H1 (cell line): Measurements from ENCODE around the gene LDLRAP1. TPM values are rescaled to one million over a fixed set of nuclear protein-coding genes. Genes with fewer than 3 reads are reported as not detected.

Source experiments
- CTCF ChIA-PET: fragments of 300-600 bp; sonication (Branson Sonifier 250); formaldehyde crosslinking; loops from one replicate; lab custom pipeline; 2021; ENCODE audit not compliant: partially characterized antibody; lab: Charles Lee
- POLR2A ChIA-PET: fragments of 300-600 bp; sonication (Branson Sonifier 250); formaldehyde crosslinking; loops from one replicate; lab custom pipeline; 2021; ENCODE audit warnings: inconsistent platforms; ENCODE audit not compliant: partially characterized antibody; lab: Charles Lee
- DNase-seq, 2 experiments: peaks; one replicate each; pipeline versions ENCODE4 v3.0.0 to v3.0.0-alpha.2; 2010 to 2022; ENCODE audit warnings: low spot score in 2 of 2, low read depth in 1 of 2, mixed read lengths in 1 of 2
- FAIRE-seq: peaks from 2 replicates; lab custom pipeline; 2011; peaks lifted over from hg19 to GRCh38; lab: Jason Lieb, UNC
- H2AFZ ChIP-seq: 2 replicates; pipeline ENCODE4 v1.8.1; 2012; ENCODE audit warnings: low read length, inconsistent platforms
- H2AK5ac ChIP-seq: 2 replicates; pipeline ENCODE4 v1.6.1; 2013; ENCODE audit warnings: low read depth, low read length
- H2BK120ac ChIP-seq: replicated peaks from 2 replicates; pipeline ENCODE3; 2013; ENCODE audit warnings: low read depth, low read length, inconsistent platforms
- H2BK12ac ChIP-seq: 2 replicates; pipeline ENCODE4 v1.6.1; 2013; ENCODE audit warnings: low read depth, low read length
- H2BK15ac ChIP-seq: 2 replicates; pipeline ENCODE4 v1.6.1; 2013; ENCODE audit warnings: low read length
- H2BK20ac ChIP-seq: 2 replicates; pipeline ENCODE4 v1.6.1; 2013; ENCODE audit warnings: low read length
- H2BK5ac ChIP-seq: 2 replicates; pipeline ENCODE4 v1.6.1; 2013; ENCODE audit warnings: low read depth, low read length
- H3K14ac ChIP-seq: 2 replicates; pipeline ENCODE4 v1.6.1; 2013; ENCODE audit warnings: inconsistent platforms; ENCODE audit not compliant: insufficient read length
- H3K18ac ChIP-seq: 2 replicates; pipeline ENCODE4 v1.6.1; 2013; ENCODE audit warnings: low read length; ENCODE audit errors: extremely low read depth
- H3K23ac ChIP-seq: 2 replicates; pipeline ENCODE4 v1.6.1; 2013; ENCODE audit warnings: inconsistent platforms; ENCODE audit not compliant: insufficient read length
- H3K23me2 ChIP-seq: 2 replicates; pipeline ENCODE4 v1.6.1; 2013; ENCODE audit warnings: low read depth, low read length
- H3K27ac ChIP-seq: 2 replicates; pipeline ENCODE4 v1.6.1; 2011; ENCODE audit warnings: low read depth, low read length, inconsistent platforms
- H3K27me3 ChIP-seq, 4 experiments: replicated peaks in 1 of 4; 1 replicate in 1 of 4; 2 replicates in 3 of 4; pipeline versions ENCODE4 v1.6.1 to v1.8.1; 2011 to 2013; ENCODE audit warnings: low read length in 3 of 4, mild to moderate bottlenecking in 3 of 4, inconsistent platforms in 2 of 4, mixed read lengths in 2 of 4, moderate library complexity in 1 of 4; ENCODE audit not compliant: control insufficient read depth in 3 of 4, insufficient read depth in 3 of 4; ENCODE audit errors: extremely low read depth in 1 of 4
- H3K36me3 ChIP-seq, 4 experiments: 2 replicates each; pipeline versions ENCODE4 v1.6.1 to v1.8.1; 2011 to 2013; ENCODE audit warnings: mild to moderate bottlenecking in 4 of 4, low read length in 3 of 4, moderate library complexity in 2 of 4, control low read depth in 1 of 4, inconsistent platforms in 1 of 4; ENCODE audit not compliant: insufficient read depth in 4 of 4, control insufficient read depth in 2 of 4
- H3K4ac ChIP-seq: replicated peaks from 2 replicates; pipeline ENCODE3; 2013; ENCODE audit warnings: low read length, low read depth, mixed read lengths, inconsistent platforms; ENCODE audit not compliant: insufficient read length
- H3K4me1 ChIP-seq, 4 experiments: replicated peaks in 1 of 4; 1 replicate in 1 of 4; 2 replicates in 3 of 4; pipeline versions ENCODE4 v1.6.1 to v1.8.1; 2011 to 2013; ENCODE audit warnings: low read length in 3 of 4, inconsistent platforms in 2 of 4, mixed read lengths in 1 of 4; ENCODE audit not compliant: insufficient read depth in 4 of 4, control insufficient read depth in 3 of 4
- H3K4me2 ChIP-seq, 2 experiments: 2 replicates each; pipeline versions ENCODE4 v1.6.1 to v1.8.1; 2011 to 2013; ENCODE audit warnings: low read depth in 2 of 2, low read length in 2 of 2, control low read depth in 1 of 2, inconsistent platforms in 1 of 2, mild to moderate bottlenecking in 1 of 2; ENCODE audit not compliant: insufficient read depth in 1 of 2
- H3K4me3 ChIP-seq, 4 experiments: fragments of 200-600, 300-600 bp in 1 of 4; sonication (generic), shearing (Covaris generic), sonication (Bioruptor Twin) in 1 of 4; 2 replicates each; pipeline versions ENCODE4 v1.5.1 to v1.8.1; 2011 to 2016; ENCODE audit warnings: low read length in 4 of 4, low read depth in 3 of 4, control low read depth in 2 of 4, inconsistent platforms in 2 of 4, mild to moderate bottlenecking in 2 of 4, mixed read lengths in 1 of 4, moderate library complexity in 1 of 4; ENCODE audit not compliant: insufficient read depth in 2 of 4; ENCODE audit errors: extremely low read depth in 1 of 4
- H3K56ac ChIP-seq: replicated peaks from 2 replicates; pipeline ENCODE3; 2013; ENCODE audit warnings: low read depth, mild to moderate bottlenecking, mixed read lengths, low read length, inconsistent platforms; ENCODE audit not compliant: insufficient read length
- H3K79me1 ChIP-seq: 2 replicates; pipeline ENCODE4 v1.6.1; 2013; ENCODE audit warnings: low read depth, low read length, control low read depth
- H3K79me2 ChIP-seq, 2 experiments: 2 replicates each; pipeline versions ENCODE4 v1.6.1 to v1.8.1; 2012 to 2013; ENCODE audit warnings: low read length in 2 of 2, mild to moderate bottlenecking in 2 of 2, inconsistent platforms in 1 of 2; ENCODE audit not compliant: insufficient read depth in 2 of 2, control insufficient read depth in 1 of 2
- H3K9ac ChIP-seq, 4 experiments: replicated peaks in 1 of 4; 1 replicate in 1 of 4; 2 replicates in 3 of 4; pipeline versions ENCODE4 v1.6.1 to v1.8.1; 2011 to 2013; ENCODE audit warnings: low read depth in 3 of 4, low read length in 3 of 4, control low read depth in 2 of 4, mild to moderate bottlenecking in 2 of 4, moderate library complexity in 2 of 4, inconsistent platforms in 1 of 4; ENCODE audit errors: extremely low read depth in 1 of 4
- H3K9me3 ChIP-seq, 2 experiments: 2 replicates each; pipeline versions ENCODE4 v1.6.1 to v1.8.1; 2012 to 2013; ENCODE audit warnings: mild to moderate bottlenecking in 2 of 2, moderate library complexity in 2 of 2, control low read depth in 1 of 2, inconsistent platforms in 1 of 2, low read depth in 1 of 2, low read length in 1 of 2, mixed read lengths in 1 of 2; ENCODE audit not compliant: insufficient read depth in 2 of 2
- H4K20me1 ChIP-seq, 2 experiments: replicated peaks in 1 of 2; 2 replicates each; pipeline versions ENCODE3 to v1.8.1; 2011 to 2013; ENCODE audit warnings: inconsistent platforms in 2 of 2, low read length in 2 of 2, mild to moderate bottlenecking in 1 of 2; ENCODE audit not compliant: insufficient read depth in 2 of 2, control insufficient read depth in 1 of 2
- H4K5ac ChIP-seq: 2 replicates; pipeline ENCODE4 v1.6.1; 2013; ENCODE audit warnings: low read length, low read depth, mixed read lengths, inconsistent platforms; ENCODE audit not compliant: insufficient read length
- H4K8ac ChIP-seq: 2 replicates; pipeline ENCODE4 v1.8.0; 2013; ENCODE audit warnings: mild to moderate bottlenecking, moderate library complexity, low read length, inconsistent platforms; ENCODE audit not compliant: insufficient read depth; ENCODE audit errors: extremely low read depth
- H4K91ac ChIP-seq: replicated peaks from 2 replicates; pipeline ENCODE3; 2013; ENCODE audit warnings: low read length, mixed read lengths, inconsistent platforms; ENCODE audit not compliant: insufficient read length
- ASH2L ChIP-seq: fragments of 200-600, 300-600 bp; sonication (generic); IDR thresholded peaks from one replicate; pipeline ENCODE4 v1.7.1; 2017; ENCODE audit warnings: low read length
- JUN ChIP-seq: IDR thresholded peaks from 2 replicates; pipeline ENCODE4 v1.6.1; 2011; ENCODE audit warnings: low read depth, mild to moderate bottlenecking, improper control_type of control experiment, low read length
- JUND ChIP-seq: IDR thresholded peaks from 2 replicates; pipeline ENCODE4 v1.6.1; 2011; ENCODE audit warnings: mild to moderate bottlenecking, improper control_type of control experiment, low read length
- TAF7 ChIP-seq: optimal IDR thresholded peaks from 2 replicates; pipeline ENCODE3; 2011; ENCODE audit warnings: low read depth, mild to moderate bottlenecking, inconsistent platforms, low read length, moderate library complexity, borderline replicate concordance
- TEAD4 ChIP-seq: IDR thresholded peaks from 2 replicates; pipeline ENCODE4 v1.6.1; 2012; ENCODE audit warnings: low read depth, low read length, inconsistent platforms, mixed read lengths
- WGBS, 2 experiments: shearing (Covaris generic) in 1 of 2; methylation state at CpG; one replicate each; pipeline versions ENCODE4 v1.1.6 to v1.1.7; 2013 to 2015; ENCODE audit warnings: low lambda C conversion rate in 2 of 2, mixed read lengths in 2 of 2, inconsistent platforms in 1 of 2, low coverage in 1 of 2, missing lambda C conversion rate in 1 of 2; ENCODE audit not compliant: insufficient replicate concordance in 2 of 2, insufficient coverage in 1 of 2, insufficient read length in 1 of 2; ENCODE audit errors: extremely low coverage in 1 of 2, missing lambda C conversion rate in 1 of 2; 5-methylcytosine and 5-hydroxymethylcytosine counted together
- polyA plus RNA-seq, 7 experiments: library from polyadenylated mRNA; depleted of rRNA in 3 of 7; stranded (reverse) in 5 of 7; unstranded in 2 of 7; fragments of >200 nt in 5 of 7; fragments of 200-250 nt in 2 of 7; gene quantifications; 1 replicate in 5 of 7; 2 replicates in 1 of 7; 4 replicates in 1 of 7; pipeline versions ENCODE4 v1.2.1 to v1.2.3, GENCODE V29; 2011 to 2013; ENCODE audit warnings: missing spikeins in 2 of 7, mixed read lengths in 2 of 7
- total RNA-seq: library from RNA; stranded (reverse); fragmentation: NEBNext Ultra II Directional; extraction: Animal tissue kit (Norgen Biotek cat#: 25700); gene quantifications from 2 replicates; pipeline ENCODE4 v1.2.1, GENCODE V29; 2021

Gene LDLRAP1
- total and polyA plus RNA-seq, 2 of the 8 experiments (the other 6 are each of a cell fraction or from before 2014, with no cell fraction given) = 12.8 to 13.2 TPM

DNA sequence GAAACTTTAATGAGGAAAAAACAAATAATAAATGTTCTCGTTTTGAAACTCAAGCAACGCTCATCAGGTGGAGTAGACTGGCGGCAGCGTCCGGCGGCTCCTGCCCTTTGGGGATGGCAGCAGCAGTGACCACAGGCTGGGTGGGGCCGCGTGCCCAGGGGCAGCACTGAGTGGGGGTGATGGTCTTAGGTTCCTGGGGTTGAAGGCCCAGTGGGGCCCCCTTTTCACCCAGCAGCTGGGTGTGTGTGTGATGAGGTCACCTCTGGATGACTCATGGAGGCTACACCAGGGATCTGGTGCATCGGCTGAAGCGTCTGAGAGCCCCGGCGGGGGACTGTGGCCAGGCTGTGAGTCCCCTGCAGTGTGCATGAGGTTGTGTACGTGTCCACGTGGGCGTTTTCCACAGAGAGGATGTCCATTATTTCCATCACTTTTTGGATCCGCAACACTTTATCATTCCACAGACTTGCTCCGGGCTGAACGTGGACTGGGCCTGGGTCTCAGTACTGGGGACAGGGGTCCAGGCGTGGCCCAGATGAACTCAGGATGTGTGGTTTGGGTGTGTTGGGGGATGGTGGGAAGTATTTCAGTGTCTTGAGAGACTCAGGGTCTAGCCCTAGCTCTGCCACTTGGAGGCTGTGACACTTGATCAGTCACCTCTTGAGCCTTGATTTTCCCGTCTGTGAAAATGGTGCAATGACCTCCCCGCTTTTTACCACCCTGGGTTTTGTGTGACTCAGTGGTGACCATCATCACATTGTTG lies 25.6 kb downstream of the LDLRAP1 start:
- no peak overlapping the region for H2BK20ac ChIP-seq
- H3K4me2 ChIP-seq = no peak overlapping the region
- no peak overlapping the region for H2BK120ac ChIP-seq
- H4K8ac ChIP-seq = no peak overlapping the region
- H3K4me1 ChIP-seq = peaks cover 0 to 42% (median 20%) of the 10 kb centered on the region in 4 experiments; a peak in 6 of 7 replicates
- peak overlapping the region; percentile 60; the same call in 1 of the 2 replicates for H2BK5ac ChIP-seq
- ChIA-PET POLR2A (interaction anchor here (0.5 to 1.6 kb wide), 3 partner anchors 62 to 233 kb away, joined by 3 to 4 read pairs (median 3); no protein-coding TSS in a partner anchor), CTCF (interaction anchor here (0.8 to 5.5 kb wide), 4 partner anchors 12 to 78 kb away, joined by 3 to 92 read pairs (median 38); no protein-coding TSS in a partner anchor)
- H4K5ac ChIP-seq = no peak overlapping the region
- no peak overlapping the region for H3K56ac ChIP-seq
- TF ChIP-seq ASH2L = no peak
- TF ChIP-seq TAF7 = no peak
- peak; percentile 64 for TF ChIP-seq JUND
- no peak for TF ChIP-seq TEAD4
- TF ChIP-seq JUN = no peak
- no peak overlapping the region for H3K4me3 ChIP-seq
- no peaks in the 10 kb centered on the region for H3K79me2 ChIP-seq
- H2AK5ac ChIP-seq = peak overlapping the region; percentile 83
- peak overlapping the region; percentile 68; the same call in 1 of the 2 replicates for H2BK12ac ChIP-seq
- 83% methylated on average over 21 of the region's 21 CpGs; no CpG with 5 or more reads in 1 of the 2 experiments for WGBS, 2 experiments
- H3K79me1 ChIP-seq = no peaks in the 10 kb centered on the region
- DNase-seq (no peak), FAIRE-seq (no peak)
- no peak overlapping the region for H3K14ac ChIP-seq
- H2AFZ ChIP-seq = no peak overlapping the region
- no peaks in the 10 kb centered on the region for H3K9me3 ChIP-seq
- no peak overlapping the region for H3K9ac ChIP-seq
- no peak overlapping the region for H3K23ac ChIP-seq
- no peak overlapping the region for H4K91ac ChIP-seq
- no peaks in the 10 kb centered on the region for H3K27me3 ChIP-seq
- H2BK15ac ChIP-seq = 0 out of 2 replicates have a peak overlapping the region, but pooled peaks have one; percentile 46
- H3K36me3 ChIP-seq = no peaks in the 10 kb centered on the region; a peak in 1 of 8 replicates
- H4K20me1 ChIP-seq = peaks cover 0 to under 1% of the 10 kb centered on the region in 2 experiments
- no peak overlapping the region for H3K27ac ChIP-seq
- no peaks in the 10 kb centered on the region for H3K23me2 ChIP-seq
- no peak overlapping the region for H3K4ac ChIP-seq
- peak overlapping the region; percentile 42; the same call in 1 of the 2 replicates for H3K18ac ChIP-seq
